Activated CD4-positive, CD25-positive, alpha-beta regulatory T cell treated with anti-CD3 and anti-CD28 coated beads, Interleukin-2, amount 50 U/mL, for 72 hours (primary cell): ENCODE measurements around the gene LRRC8E.

Experiments used
- DNase-seq: peaks from one replicate; pipeline ENCODE4 v3.0.0; 2021

Gene LRRC8E

DNA sequence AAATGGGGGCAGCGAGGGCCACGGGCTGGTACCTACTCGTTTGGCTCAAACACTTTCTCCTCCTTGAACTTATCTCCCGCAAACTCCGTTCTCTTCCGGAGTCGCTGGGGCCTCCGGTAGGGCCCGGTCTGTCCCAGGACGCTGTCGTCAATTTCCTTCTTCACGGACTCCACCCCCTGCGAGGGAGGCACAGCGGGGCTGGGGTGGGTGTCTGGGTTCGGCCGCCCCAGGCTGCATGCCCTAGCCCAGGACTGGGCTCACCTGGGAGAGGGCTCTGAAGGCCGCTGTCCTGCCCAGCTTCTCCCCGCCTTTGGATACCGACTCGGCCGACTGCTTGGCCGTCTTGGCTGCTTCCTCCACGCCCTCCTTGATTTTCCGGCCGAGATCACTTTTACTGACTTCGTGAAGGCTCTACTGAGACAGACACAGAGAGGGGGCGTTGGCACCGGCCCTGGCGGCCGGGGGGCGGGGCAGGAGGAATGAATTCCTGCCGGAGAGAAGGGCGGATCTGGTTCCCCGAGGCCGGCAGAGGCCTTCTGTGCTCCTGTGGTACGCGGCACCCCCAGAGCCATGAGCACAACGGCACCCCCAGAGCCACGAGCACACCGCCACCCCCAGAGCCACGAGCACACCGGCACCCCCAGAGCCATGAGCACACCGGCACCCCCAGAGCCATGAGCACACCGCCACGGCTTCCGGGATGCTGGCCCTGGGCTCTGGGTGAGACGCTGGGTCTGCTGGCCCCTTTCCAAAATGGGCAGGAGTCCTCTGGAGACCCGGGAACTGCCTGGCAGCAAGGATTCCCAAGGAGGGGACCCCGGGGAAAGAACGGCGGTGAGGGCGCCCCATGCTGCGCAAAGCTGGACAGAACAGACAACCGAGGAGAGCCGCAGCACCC, 45.8 kb downstream of the LRRC8E start:
- DNase-seq, result no peak

DNA sequence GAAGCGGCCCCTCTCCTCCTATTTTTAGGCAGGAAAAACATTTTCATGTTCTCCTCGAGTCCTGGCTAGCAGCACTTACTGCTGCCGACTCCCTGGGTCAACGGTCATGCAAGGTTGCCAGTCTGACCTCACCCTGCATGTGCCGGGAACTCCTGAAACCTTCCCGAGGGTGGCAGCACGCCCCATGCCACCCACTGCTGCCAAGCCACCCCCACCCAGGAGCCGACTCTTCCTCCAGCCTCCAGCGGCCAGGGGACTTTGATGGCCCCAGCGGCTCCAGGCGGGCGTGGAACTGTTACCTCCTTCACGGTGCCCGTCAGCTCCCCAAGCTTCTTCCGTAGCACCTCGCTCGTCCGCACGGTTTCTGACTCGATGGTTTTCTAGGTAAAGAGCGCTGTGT, 46.5 kb downstream of the LRRC8E start:
- DNase-seq, result no peak

DNA sequence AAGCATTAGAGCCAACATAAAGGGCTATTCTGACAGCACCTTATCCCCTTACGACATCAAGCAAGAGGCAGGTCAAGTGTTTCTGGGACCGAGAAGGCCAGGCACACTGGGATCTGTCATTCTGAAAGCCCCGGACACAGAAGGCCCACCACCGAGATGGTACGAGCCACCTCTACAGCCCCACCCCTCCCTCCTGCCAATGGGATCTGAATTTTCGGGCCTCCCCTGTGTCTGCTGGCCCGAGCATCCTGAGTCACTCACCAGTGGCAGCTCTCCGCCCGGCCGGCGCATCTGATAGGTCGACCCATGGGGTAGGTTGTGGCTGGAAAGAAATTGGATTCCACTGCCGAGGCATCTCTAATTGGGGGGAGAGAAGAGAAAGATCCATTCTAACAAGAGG, 52.5 kb downstream of the LRRC8E start:
- no peak for DNase-seq

DNA sequence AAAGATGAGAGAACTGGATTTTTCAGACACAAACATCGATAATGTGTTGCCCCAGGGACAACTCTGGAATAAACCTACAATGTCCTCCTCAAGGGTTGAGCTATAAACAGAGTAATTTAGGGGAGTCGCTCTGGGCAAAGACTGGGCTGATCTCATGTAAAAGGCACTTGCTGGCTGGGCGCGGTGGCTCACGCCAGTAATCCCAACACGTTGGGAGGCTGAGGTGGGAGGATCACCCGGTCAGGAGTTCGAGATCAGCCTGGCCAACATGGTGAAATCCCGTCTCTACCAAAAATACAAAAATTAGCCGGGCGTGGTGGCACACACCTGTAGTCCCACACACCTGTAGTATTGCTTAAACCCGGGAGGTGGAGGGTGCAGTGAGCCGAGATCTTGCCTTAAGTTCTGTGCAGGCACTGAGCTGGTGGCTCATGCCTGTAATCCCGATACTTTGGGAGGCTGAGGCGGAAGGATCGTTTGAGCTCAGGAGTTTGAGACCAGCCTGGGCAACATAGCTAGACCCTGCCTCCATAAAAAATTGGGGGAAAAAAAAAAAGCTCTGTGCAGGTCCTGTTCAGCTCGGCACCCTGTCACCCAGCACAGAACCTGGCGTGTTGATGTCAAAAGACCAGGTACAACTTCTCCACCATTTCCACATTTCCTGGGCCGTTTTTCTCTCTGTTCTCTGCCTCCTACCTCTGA, 53.7 kb downstream of the LRRC8E start:
- no peak for DNase-seq

DNA sequence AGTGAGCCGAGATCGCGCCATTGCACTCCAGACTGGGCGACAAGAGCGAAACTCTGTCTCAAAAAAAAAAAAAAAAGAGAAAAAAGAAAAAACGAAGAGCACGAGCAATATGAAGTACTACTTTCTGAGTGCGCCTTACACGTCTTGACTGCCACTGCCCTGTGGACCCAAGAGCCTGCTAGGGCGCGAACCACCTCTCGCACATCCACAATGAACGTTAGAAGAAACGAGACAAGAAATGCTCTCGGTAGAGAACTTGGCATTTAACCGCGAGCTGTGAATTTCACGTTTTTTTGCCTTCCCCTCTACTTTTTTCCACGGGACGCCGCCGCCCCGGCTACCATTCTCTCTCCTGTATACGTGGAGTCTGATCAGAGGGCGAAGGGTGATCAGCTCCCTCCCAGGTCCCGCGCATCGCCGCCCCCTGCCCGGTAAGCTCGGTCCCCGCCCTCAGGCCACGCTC, 54.7 kb downstream of the LRRC8E start:
- no peak for DNase-seq

DNA sequence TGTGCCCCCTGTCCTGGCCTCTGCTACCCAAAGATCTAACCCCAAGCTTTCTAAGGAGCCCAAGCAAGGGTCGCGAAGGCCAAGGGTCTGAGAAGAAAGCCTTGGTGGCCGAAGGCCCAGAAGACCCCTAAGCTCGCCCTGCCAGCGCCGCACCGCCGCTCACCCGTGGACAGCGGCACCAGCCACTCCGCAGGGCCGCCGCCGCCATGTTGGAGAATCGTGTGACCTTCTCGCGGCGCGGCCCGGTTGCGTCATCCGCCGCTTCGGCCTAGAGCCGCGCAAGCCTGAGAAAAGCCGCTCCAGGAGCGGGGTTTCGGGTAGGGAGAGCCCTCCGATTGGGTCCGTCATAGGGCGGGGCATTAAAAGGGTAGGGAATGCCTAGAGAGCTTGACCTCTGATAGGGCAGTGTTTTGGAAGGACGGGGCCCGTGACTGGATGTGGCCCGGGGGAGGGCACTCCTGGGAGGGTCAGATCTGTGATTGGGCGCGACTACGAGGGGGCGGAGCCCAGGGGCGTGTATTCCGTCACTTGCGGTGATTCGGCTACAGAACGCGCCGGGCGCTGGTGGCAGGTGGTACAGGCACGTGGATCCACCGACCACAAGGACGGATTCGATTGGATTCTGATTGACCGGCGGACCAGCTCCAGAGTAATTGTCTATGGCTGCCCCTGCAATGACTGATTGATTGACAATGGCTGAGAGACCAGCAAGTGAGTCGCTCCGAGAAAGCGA, 55.3 kb downstream of the LRRC8E start, which contains the start of gene TIMM44:
Gene TIMM44, minus strand, starts transcription at position 223 of the 733 bp plus-strand sequence. Its CDS starts 15 bp downstream, at position 208.
- peak; percentile 98 for DNase-seq

DNA sequence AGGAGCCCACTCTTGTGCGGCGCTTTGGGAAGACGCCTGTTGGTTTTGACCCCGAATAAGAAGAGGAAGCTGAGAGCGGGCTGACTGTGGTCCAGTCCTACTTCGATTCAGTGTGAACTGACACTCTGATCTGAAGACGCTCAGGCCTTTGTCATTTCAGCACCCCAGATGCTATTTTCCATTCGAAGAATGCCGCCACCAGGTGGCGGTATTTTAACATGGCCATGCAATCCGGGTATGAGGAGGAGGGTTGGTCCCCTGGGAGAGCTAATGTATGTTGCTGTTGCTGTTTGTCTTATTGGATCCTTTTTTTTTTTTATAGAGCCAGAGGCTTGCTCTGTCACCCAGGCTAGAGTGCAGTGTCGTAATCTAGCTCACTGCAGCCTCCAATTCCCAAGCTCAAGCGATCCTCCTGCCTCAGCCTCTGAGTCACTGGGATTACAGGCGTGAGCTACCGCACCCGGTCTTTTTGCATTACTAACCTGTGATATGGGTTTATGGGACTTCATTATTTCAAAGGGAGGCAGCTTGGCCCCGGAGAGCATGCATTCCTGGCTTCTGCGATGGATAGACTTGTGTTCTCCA, 56.0 kb downstream of the LRRC8E start:
- peak; percentile 83 for DNase-seq

DNA sequence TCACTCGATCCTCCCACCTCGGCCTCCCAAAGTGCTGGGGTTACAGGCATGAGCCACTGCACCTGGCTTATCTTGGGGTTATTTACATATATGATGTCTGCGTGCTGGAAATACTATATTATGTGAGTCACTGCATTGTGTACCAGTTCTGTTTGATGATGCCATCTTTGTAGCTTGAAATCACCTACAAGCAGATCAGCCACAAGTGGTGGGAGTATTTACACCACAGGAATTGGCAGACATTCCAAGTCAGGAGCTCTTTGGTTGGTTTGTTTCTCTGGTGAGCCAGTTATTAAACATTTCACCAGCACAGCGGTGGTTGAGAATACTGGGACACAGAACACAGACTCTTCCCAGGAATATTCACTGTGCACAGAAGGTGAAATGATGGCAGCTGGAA, 59.6 kb downstream of the LRRC8E start:
- DNase-seq, result no peak
